Spleen (tissue), 7 donors: ENCODE data around the gene EMX2.

Experiments used
- CTCF ChIP-seq, 11 experiments: fragments of 200-600 bp in 7 of 11; fragments of 450-650 bp in 4 of 11; sonication (generic) in 4 of 11; IDR thresholded peaks in 8 of 11; conservative IDR thresholded peaks in 3 of 11; 1 replicate in 7 of 11; 2 replicates in 4 of 11; pipeline versions ENCODE4 v1.4.0 to v1.8.0; 2016 to 2021; ENCODE audit warnings: antibody characterized with exemption in 11 of 11, inconsistent platforms in 4 of 11, mild to moderate bottlenecking in 1 of 11
- POLR2AphosphoS5 ChIP-seq, 3 donors: sonication (generic); formaldehyde crosslinking; IDR thresholded peaks; one replicate each; pipeline ENCODE4 v1.5.1; 2017; ENCODE audit warnings: antibody characterized with exemption in 3 of 3
- donor health status: DM: no; HTN: no; CAD: no; lungs with moderate emphysema.
- donor health status: DM: no; HTN: no; CAD: no.
- donor health status: DM: no; HTN: no; CAD: no.

GRCh38 chr10:117553815-117554172 lies 11.2 kb downstream of the EMX2 start:
- TF ChIP-seq CTCF (IDR thresholded peaks at IDR 0.05 in 8 of 11, conservative IDR thresholded peaks at IDR 0.05 in 3 of 11), result no peak
- TF ChIP-seq POLR2AphosphoS5 (IDR thresholded peaks at IDR 0.05), result no peak
